Activated CD8-positive, alpha-beta memory T cell treated with anti-CD3 and anti-CD28 coated beads, Interleukin-2, amount 50 U/mL, for 48 hours (primary cell): Measurements from ENCODE around the gene ANKZF1.

Source experiments
- DNase-seq: peaks from one replicate; pipeline ENCODE4 v3.0.0-alpha.2; 2020

ANKZF1 gene

GRCh38 chr2:219207884-219208740 lies 21.5 kb upstream of the ANKZF1 start:
- DNase-seq: no peak

- DNase-seq: no peak
Observed at GRCh38 chr2:219209236-219210195, 20.1 kb upstream of the ANKZF1 start.

GRCh38 chr2:219210196-219210885 lies 19.3 kb upstream of the ANKZF1 start:
- no peak for DNase-seq

- no peak for DNase-seq
Observed at GRCh38 chr2:219210886-219211362, 18.7 kb upstream of the ANKZF1 start.

GRCh38 chr2:219213026-219213415 lies 16.6 kb upstream of the ANKZF1 start:
- no peak for DNase-seq

- no peak for DNase-seq
Observed at GRCh38 chr2:219213486-219214071, 16.0 kb upstream of the ANKZF1 start.

- no peak for DNase-seq
Observed at GRCh38 chr2:219214141-219214540, 15.5 kb upstream of the ANKZF1 start.

GRCh38 chr2:219214786-219215185 lies 14.8 kb upstream of the ANKZF1 start:
- DNase-seq: no peak

GRCh38 chr2:219215871-219216534 lies 13.6 kb upstream of the ANKZF1 start:
- DNase-seq: no peak

GRCh38 chr2:219216535-219216915 lies 13.1 kb upstream of the ANKZF1 start:
- no peak for DNase-seq

GRCh38 chr2:219218217-219218731 lies 11.3 kb upstream of the ANKZF1 start:
- no peak for DNase-seq

GRCh38 chr2:219218732-219219701 lies 10.6 kb upstream of the ANKZF1 start, which contains the start of gene ABCB6:
TSS of gene ABCB6 (minus strand) at chr2:219218958. CDS start at chr2:219218673, 285 bp downstream.
- DNase-seq: peak; percentile 92

- no peak for DNase-seq
Observed at GRCh38 chr2:219219784-219220532, 9.6 kb upstream of the ANKZF1 start.

GRCh38 chr2:219220652-219221402 lies 8.8 kb upstream of the ANKZF1 start:
- DNase-seq: no peak

- DNase-seq: no peak
Observed at GRCh38 chr2:219221957-219222518, 7.6 kb upstream of the ANKZF1 start.

GRCh38 chr2:219223831-219224610 lies 5.6 kb upstream of the ANKZF1 start:
- no peak for DNase-seq

GRCh38 chr2:219225350-219225749 lies 4.3 kb upstream of the ANKZF1 start:
- DNase-seq: no peak
